HCT116 (cell line): ENCODE measurements around the gene UCHL5. TPM values are rescaled to one million over a fixed set of nuclear protein-coding genes. Genes with fewer than 3 reads are reported as not detected.

Experiments used
- ATAC-seq: fragments of 200-7000 bp; cut with Tn5 transposase; 2 replicates; pipeline ENCODE4 v1.9.1; 2020; ENCODE audit warnings: mild to moderate bottlenecking, moderate library complexity
- BruUV-seq: library from RNA; stranded (reverse); fragments of 400-500 nt; replicated peaks from 2 replicates; lab custom pipeline; 2021; lab: Mats Ljungman, UMichigan
- CTCF ChIA-PET: fragments of 300-600 bp; sonication (Branson Sonifier 250); formaldehyde crosslinking; loops from one replicate; lab custom pipeline; 2021; ENCODE audit warnings: antibody characterized with exemption; lab: Charles Lee
- POLR2A ChIA-PET: fragments of 300-600, 350-600 bp; sonication (Branson Sonifier 250); formaldehyde crosslinking; loops from one replicate; lab custom pipeline; 2021; ENCODE audit warnings: antibody characterized with exemption; lab: Charles Lee
- RAD21 ChIA-PET, 2 experiments: fragments of 300-600 bp; sonication (Branson Sonifier 250); formaldehyde crosslinking; loops; one replicate each; lab custom pipeline; 2023; ENCODE audit warnings: low total read pairs in 2 of 2; ENCODE audit not compliant: uncharacterized antibody in 2 of 2, unreplicated experiment in 2 of 2, low non-redundant PET in 1 of 2; lab: Charles Lee
- DNase-seq: peaks from one replicate; pipeline ENCODE4 v3.0.0-alpha.2; 2010; ENCODE audit warnings: low read depth, low spot score
- H2AFZ ChIP-seq: fragments of 200-600 bp; shearing (Covaris generic), sonication (generic); 2 replicates; pipeline ENCODE4 v1.6.1; 2017; ENCODE audit warnings: low read depth, mixed run types, mixed read lengths, antibody characterized with exemption, low read length; ENCODE audit not compliant: poor library complexity, severe bottlenecking
- H3K27ac ChIP-seq: 2 replicates; pipeline ENCODE4 v1.5.1; 2012; ENCODE audit warnings: low read depth, low read length
- H3K27me3 ChIP-seq: fragments of 200-600 bp; sonication (generic); 2 replicates; pipeline ENCODE4 v1.6.1; 2016; ENCODE audit warnings: mixed run types, low read length, mixed read lengths; ENCODE audit not compliant: insufficient read depth
- H3K36me3 ChIP-seq, 2 experiments: fragments of 200-500 bp in 1 of 2; fragments of 200-600 bp in 1 of 2; sonication (Bioruptor generic) in 1 of 2; sonication (generic) in 1 of 2; 2 replicates each; pipeline versions ENCODE4 v1.5.1 to v1.6.1; 2014 to 2016; ENCODE audit warnings: low read length in 2 of 2, inconsistent platforms in 1 of 2, mixed read lengths in 1 of 2, mixed run types in 1 of 2; ENCODE audit not compliant: insufficient read depth in 2 of 2, control insufficient read depth in 1 of 2
- H3K4me1 ChIP-seq, 2 experiments: fragments of 200-600 bp in 1 of 2; sonication (generic) in 1 of 2; 2 replicates each; pipeline versions ENCODE4 v1.5.1 to v1.6.1; 2012 to 2017; ENCODE audit warnings: low read length in 2 of 2, inconsistent platforms in 1 of 2, mild to moderate bottlenecking in 1 of 2, mixed read lengths in 1 of 2, mixed run types in 1 of 2, moderate library complexity in 1 of 2; ENCODE audit not compliant: insufficient read depth in 2 of 2, control insufficient read depth in 1 of 2
- H3K4me2 ChIP-seq: fragments of 200-600 bp; sonication (generic); 2 replicates; pipeline ENCODE4 v1.6.1; 2017; ENCODE audit warnings: mixed run types, low read length, mixed read lengths
- H3K4me3 ChIP-seq, 2 experiments: fragments of 200-600 bp in 1 of 2; sonication (generic) in 1 of 2; replicated peaks in 1 of 2; 2 replicates each; pipeline ENCODE4 v1.5.1; 2011 to 2016; ENCODE audit warnings: low read length in 2 of 2, control low read depth in 1 of 2, low read depth in 1 of 2, mild to moderate bottlenecking in 1 of 2, mixed read lengths in 1 of 2, mixed run types in 1 of 2
- H3K79me2 ChIP-seq: fragments of 200-600 bp; sonication (generic); 2 replicates; pipeline ENCODE4 v1.6.1; 2017; ENCODE audit warnings: mild to moderate bottlenecking, mixed run types, low read length, moderate library complexity, mixed read lengths; ENCODE audit not compliant: insufficient read depth
- H3K9ac ChIP-seq: fragments of 200-600 bp; sonication (generic); 2 replicates; pipeline ENCODE4 v1.6.1; 2016; ENCODE audit warnings: low read length, mixed read lengths
- H3K9me2 ChIP-seq: fragments of 200-600 bp; sonication (generic), shearing (Covaris generic); 2 replicates; pipeline ENCODE4 v1.6.1; 2017; ENCODE audit warnings: mixed run types, mild to moderate bottlenecking, moderate library complexity; ENCODE audit not compliant: insufficient read depth
- H3K9me3 ChIP-seq, 2 experiments: fragments of 200-500 bp in 1 of 2; fragments of 200-600 bp in 1 of 2; sonication (Bioruptor generic) in 1 of 2; sonication (generic) in 1 of 2; 2 replicates each; pipeline ENCODE4 v1.6.1; 2014 to 2017; ENCODE audit warnings: low read length in 2 of 2, mixed read lengths in 2 of 2, inconsistent platforms in 1 of 2, low read depth in 1 of 2, mild to moderate bottlenecking in 1 of 2, mixed run types in 1 of 2, moderate library complexity in 1 of 2; ENCODE audit not compliant: control insufficient read depth in 1 of 2, insufficient read depth in 1 of 2
- H4K20me1 ChIP-seq: fragments of 200-600 bp; sonication (generic), shearing (Covaris generic); 2 replicates; pipeline ENCODE4 v1.6.1; 2017; ENCODE audit warnings: mixed run types, mild to moderate bottlenecking, moderate library complexity; ENCODE audit not compliant: insufficient read depth
- EGR1 ChIP-seq: IDR thresholded peaks from 2 replicates; pipeline ENCODE4 v1.6.1; 2012; ENCODE audit warnings: low read depth
- EZH2 ChIP-seq: fragments of 200-600 bp; sonication (generic); IDR thresholded peaks from 2 replicates; pipeline ENCODE4 v1.6.1; 2017; ENCODE audit warnings: antibody characterized with exemption, mixed run types
- FOSL1 ChIP-seq: IDR thresholded peaks from 2 replicates; pipeline ENCODE4 v1.6.1; 2012; ENCODE audit warnings: low read depth
- RAD21 ChIP-seq: IDR thresholded peaks from 2 replicates; pipeline ENCODE4 v1.6.1; 2012; ENCODE audit warnings: low read depth, mild to moderate bottlenecking
- SP1 ChIP-seq: IDR thresholded peaks from 2 replicates; pipeline ENCODE4 v1.6.1; 2012; ENCODE audit warnings: low read depth
- SRF ChIP-seq: IDR thresholded peaks from 2 replicates; pipeline ENCODE4 v1.6.1; 2012; ENCODE audit warnings: low read depth
- YY1 ChIP-seq: IDR thresholded peaks from 2 replicates; pipeline ENCODE4 v1.6.1; 2011; ENCODE audit warnings: low read length, low read depth, moderate library complexity, mild to moderate bottlenecking; ENCODE audit not compliant: insufficient replicate concordance; ENCODE audit errors: extremely low read depth
- ZNF274 ChIP-seq: fragments of 200-500 bp; sonication (Bioruptor generic); IDR thresholded peaks from 2 replicates; pipeline ENCODE4 v1.6.1; 2014; ENCODE audit warnings: mild to moderate bottlenecking, low read depth, low read length, inconsistent platforms
- intact Hi-C: fragments of 100-400 bp; cut with micrococcal nuclease; formaldehyde crosslinking; loops from 2 replicates; pipeline ENCODE4 v1.10.0; 2022
- total RNA-seq: library from RNA; stranded (reverse); gene quantifications from one replicate; pipeline ENCODE4 v1.2.1, GENCODE V29; 2021; ENCODE audit not compliant: unreplicated experiment
- TF ChIP-seq, protein P1 (sequence below), 3 experiments: fragments of 200-600 bp in 1 of 3; sonication (generic) in 1 of 3; IDR thresholded peaks in 2 of 3; conservative IDR thresholded peaks in 1 of 3; 2 replicates each; pipeline ENCODE4 v1.5.1; 2012 to 2017; ENCODE audit warnings: low read depth in 2 of 3, low read length in 2 of 3, antibody characterized with exemption in 1 of 3, borderline replicate concordance in 1 of 3, control low read depth in 1 of 3, mild to moderate bottlenecking in 1 of 3, mixed read lengths in 1 of 3, mixed run types in 1 of 3, moderate library complexity in 1 of 3; ENCODE audit not compliant: insufficient read depth in 1 of 3
- TF ChIP-seq, protein P2 (sequence below): IDR thresholded peaks from 2 replicates; pipeline ENCODE4 v1.6.1; 2012; ENCODE audit warnings: low read depth
- TF ChIP-seq, protein P3 (sequence below): IDR thresholded peaks from 2 replicates; pipeline ENCODE4 v1.6.1; 2012
- TF ChIP-seq, protein P4 (sequence below): IDR thresholded peaks from 2 replicates; pipeline ENCODE4 v1.6.1; 2012

The UCHL5 gene
- total RNA-seq, 1 experiment from 2014 or later = 75.8 TPM

DNA sequence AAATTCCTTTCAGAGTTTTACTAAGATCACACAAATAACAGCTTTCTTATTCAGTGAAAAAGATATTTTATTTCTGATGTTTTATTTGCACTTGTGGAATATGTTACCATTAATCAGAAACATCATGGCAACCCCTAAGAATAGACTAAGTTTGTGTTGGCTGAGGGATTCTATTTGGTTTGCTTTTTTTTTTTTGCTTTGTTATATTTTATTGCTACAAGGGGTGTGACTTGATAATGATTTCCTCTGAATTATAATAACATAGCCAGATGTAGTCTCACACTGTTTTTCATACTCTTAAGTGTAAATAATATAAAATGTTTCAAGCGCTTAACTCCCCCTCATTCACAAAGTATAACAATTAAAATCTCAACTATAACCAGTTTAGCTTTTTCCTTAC, 26.1 kb upstream of the UCHL5 start:
- Histone ChIP-seq H3K4me3 (no peak overlapping the region), H3K27ac (no peak overlapping the region), H3K36me3 (peaks cover 32 to 33% of the 10 kb centered on the region in 2 experiments), H3K4me1 (no peaks in the 10 kb centered on the region), H3K9ac (no peak overlapping the region), H3K4me2 (no peak overlapping the region), H3K79me2 (no peaks in the 10 kb centered on the region), H3K9me3 (no peaks in the 10 kb centered on the region), H3K9me2 (no peaks in the 10 kb centered on the region), H2AFZ (no peak overlapping the region)
- DNase-seq (no peak), ATAC-seq (no peak)
- ChIA-PET RAD21 (no interaction called here), CTCF (interaction anchor here (1.4 kb wide), 1 partner anchor 15 kb away, joined by 3 read pairs; no protein-coding TSS in a partner anchor), POLR2A (interaction anchor here (0.6 to 1.3 kb wide), 2 partner anchors 27 to 341 kb away, joined by 3 to 4 read pairs; no protein-coding TSS in a partner anchor)
- BruUV-seq = no TSS peak
- TF ChIP-seq ZNF274 (no peak), FOSL1 (no peak), YY1 (no peak)
- TF ChIP-seq, all 23 proteins: peak for 0
- no peaks in the 10 kb centered on the region for H3K27me3 ChIP-seq
- intact Hi-C loops = no loop called here
- H4K20me1 ChIP-seq = no peaks in the 10 kb centered on the region

DNA sequence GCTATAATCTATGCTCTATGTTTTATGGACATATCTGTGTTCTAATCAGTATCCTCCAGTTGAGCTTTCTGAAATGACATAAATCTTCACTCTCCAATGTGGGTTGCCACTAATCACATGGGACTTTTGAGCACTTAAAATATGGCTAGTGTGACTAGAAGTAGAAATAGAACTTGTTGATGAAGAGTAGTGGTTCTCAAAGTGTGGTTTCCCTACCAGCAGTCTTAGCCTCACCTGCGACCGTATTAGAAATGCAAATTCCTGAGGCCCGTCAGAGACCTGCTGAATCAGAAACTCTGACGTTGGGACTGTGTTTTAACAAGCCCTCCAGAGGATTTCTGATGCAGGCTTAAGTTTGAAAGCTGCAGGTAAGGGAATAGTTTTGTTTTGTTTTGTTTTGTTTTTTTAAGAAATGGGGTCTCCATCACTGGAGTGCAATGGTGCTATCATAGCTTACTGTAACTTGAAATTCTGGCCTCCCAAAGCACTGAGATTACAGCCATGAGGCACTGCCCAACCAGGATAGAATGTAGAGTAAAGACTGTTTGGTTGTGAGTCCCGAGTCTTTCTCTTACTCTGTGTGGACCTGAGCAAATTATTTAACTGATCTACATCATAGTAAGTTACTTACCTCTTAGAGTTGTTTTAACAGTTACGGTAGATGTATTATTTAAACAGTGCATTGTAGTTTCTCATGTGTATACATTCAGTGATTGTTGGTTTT, 24.4 kb upstream of the UCHL5 start:
- no peaks in the 10 kb centered on the region for H3K9me2 ChIP-seq
- H3K9me3 ChIP-seq = no peaks in the 10 kb centered on the region
- ChIA-PET RAD21 (no interaction called here), CTCF (interaction anchor here (1.2 kb wide), 1 partner anchor 13 kb away, joined by 4 read pairs; no protein-coding TSS in a partner anchor), POLR2A (no interaction called here)
- H3K4me2 ChIP-seq = no peak overlapping the region
- no peak overlapping the region for H3K27ac ChIP-seq
- H3K9ac ChIP-seq = no peak overlapping the region
- DNase-seq (no peak), ATAC-seq (no peak)
- no peak overlapping the region for H2AFZ ChIP-seq
- no peak overlapping the region for H3K4me3 ChIP-seq
- H4K20me1 ChIP-seq = no peaks in the 10 kb centered on the region
- intact Hi-C loops = no loop called here
- BruUV-seq = no TSS peak
- no peaks in the 10 kb centered on the region for H3K79me2 ChIP-seq
- H3K27me3 ChIP-seq = no peaks in the 10 kb centered on the region
- no peaks in the 10 kb centered on the region for H3K4me1 ChIP-seq
- H3K36me3 ChIP-seq = peaks cover 36 to 44% of the 10 kb centered on the region in 2 experiments
- TF ChIP-seq, protein P1, sequence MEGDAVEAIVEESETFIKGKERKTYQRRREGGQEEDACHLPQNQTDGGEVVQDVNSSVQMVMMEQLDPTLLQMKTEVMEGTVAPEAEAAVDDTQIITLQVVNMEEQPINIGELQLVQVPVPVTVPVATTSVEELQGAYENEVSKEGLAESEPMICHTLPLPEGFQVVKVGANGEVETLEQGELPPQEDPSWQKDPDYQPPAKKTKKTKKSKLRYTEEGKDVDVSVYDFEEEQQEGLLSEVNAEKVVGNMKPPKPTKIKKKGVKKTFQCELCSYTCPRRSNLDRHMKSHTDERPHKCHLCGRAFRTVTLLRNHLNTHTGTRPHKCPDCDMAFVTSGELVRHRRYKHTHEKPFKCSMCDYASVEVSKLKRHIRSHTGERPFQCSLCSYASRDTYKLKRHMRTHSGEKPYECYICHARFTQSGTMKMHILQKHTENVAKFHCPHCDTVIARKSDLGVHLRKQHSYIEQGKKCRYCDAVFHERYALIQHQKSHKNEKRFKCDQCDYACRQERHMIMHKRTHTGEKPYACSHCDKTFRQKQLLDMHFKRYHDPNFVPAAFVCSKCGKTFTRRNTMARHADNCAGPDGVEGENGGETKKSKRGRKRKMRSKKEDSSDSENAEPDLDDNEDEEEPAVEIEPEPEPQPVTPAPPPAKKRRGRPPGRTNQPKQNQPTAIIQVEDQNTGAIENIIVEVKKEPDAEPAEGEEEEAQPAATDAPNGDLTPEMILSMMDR (IDR thresholded peaks at IDR 0.05 in 2 of 3, conservative IDR thresholded peaks at IDR 0.05 in 1 of 3; ENCODE audit: borderline replicate concordance in 1 of 3, insufficient read depth in 1 of 3, low read depth in 2 of 3, low read length in 2 of 3) = no peak
- TF ChIP-seq RAD21 (no peak), EGR1 (no peak), ZNF274 (no peak), EZH2 (no peak), SRF (no peak), FOSL1 (no peak), YY1 (no peak), SP1 (no peak)
- TF ChIP-seq, protein P2, sequence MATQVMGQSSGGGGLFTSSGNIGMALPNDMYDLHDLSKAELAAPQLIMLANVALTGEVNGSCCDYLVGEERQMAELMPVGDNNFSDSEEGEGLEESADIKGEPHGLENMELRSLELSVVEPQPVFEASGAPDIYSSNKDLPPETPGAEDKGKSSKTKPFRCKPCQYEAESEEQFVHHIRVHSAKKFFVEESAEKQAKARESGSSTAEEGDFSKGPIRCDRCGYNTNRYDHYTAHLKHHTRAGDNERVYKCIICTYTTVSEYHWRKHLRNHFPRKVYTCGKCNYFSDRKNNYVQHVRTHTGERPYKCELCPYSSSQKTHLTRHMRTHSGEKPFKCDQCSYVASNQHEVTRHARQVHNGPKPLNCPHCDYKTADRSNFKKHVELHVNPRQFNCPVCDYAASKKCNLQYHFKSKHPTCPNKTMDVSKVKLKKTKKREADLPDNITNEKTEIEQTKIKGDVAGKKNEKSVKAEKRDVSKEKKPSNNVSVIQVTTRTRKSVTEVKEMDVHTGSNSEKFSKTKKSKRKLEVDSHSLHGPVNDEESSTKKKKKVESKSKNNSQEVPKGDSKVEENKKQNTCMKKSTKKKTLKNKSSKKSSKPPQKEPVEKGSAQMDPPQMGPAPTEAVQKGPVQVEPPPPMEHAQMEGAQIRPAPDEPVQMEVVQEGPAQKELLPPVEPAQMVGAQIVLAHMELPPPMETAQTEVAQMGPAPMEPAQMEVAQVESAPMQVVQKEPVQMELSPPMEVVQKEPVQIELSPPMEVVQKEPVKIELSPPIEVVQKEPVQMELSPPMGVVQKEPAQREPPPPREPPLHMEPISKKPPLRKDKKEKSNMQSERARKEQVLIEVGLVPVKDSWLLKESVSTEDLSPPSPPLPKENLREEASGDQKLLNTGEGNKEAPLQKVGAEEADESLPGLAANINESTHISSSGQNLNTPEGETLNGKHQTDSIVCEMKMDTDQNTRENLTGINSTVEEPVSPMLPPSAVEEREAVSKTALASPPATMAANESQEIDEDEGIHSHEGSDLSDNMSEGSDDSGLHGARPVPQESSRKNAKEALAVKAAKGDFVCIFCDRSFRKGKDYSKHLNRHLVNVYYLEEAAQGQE = no peak
- TF ChIP-seq, protein P3, sequence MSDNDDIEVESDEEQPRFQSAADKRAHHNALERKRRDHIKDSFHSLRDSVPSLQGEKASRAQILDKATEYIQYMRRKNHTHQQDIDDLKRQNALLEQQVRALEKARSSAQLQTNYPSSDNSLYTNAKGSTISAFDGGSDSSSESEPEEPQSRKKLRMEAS = no peak
- TF ChIP-seq, protein P4, sequence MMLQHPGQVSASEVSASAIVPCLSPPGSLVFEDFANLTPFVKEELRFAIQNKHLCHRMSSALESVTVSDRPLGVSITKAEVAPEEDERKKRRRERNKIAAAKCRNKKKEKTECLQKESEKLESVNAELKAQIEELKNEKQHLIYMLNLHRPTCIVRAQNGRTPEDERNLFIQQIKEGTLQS = no peak
